WTC11 (cell line): ENCODE data around the gene NME2. TPM values are rescaled to one million over a fixed set of nuclear protein-coding genes. Genes with fewer than 3 reads are reported as not detected.

Experiments
- ATAC-seq: fragments of 200-7000 bp; cut with Tn5 transposase; 2 replicates; pipeline ENCODE4 v1.10.0; 2021; ENCODE audit warnings: mild to moderate bottlenecking, moderate library complexity
- CTCF ChIA-PET: fragments of 300-600 bp; sonication (Branson Sonifier 250); formaldehyde crosslinking; loops from one replicate; lab custom pipeline; 2021; ENCODE audit warnings: antibody characterized with exemption; lab: Charles Lee
- POLR2A ChIA-PET: fragments of 350-600 bp; sonication (Branson Sonifier 250); formaldehyde crosslinking; loops from one replicate; lab custom pipeline; 2021; ENCODE audit warnings: antibody characterized with exemption; lab: Charles Lee
- DNase-seq: peaks from one replicate; pipeline ENCODE4 v3.0.0; 2021; ENCODE audit warnings: low spot score
- H3K27ac Mint-ChIP-seq: 2 replicates; pipeline ENCODE4 v1.8.0; 2021; ENCODE audit warnings: mixed read lengths
- H3K27me3 Mint-ChIP-seq: 2 replicates; pipeline ENCODE4 v1.8.0; 2021; ENCODE audit warnings: low read depth, mild to moderate bottlenecking, moderate library complexity, mixed read lengths
- H3K36me3 Mint-ChIP-seq: 2 replicates; pipeline ENCODE4 v1.8.0; 2021; ENCODE audit warnings: mixed read lengths
- H3K4me1 Mint-ChIP-seq: 2 replicates; pipeline ENCODE4 v1.8.0; 2022; ENCODE audit warnings: mixed read lengths
- H3K4me3 Mint-ChIP-seq: 2 replicates; pipeline ENCODE4 v1.8.0; 2021; ENCODE audit warnings: mild to moderate bottlenecking, moderate library complexity, mixed read lengths
- H3K9me3 Mint-ChIP-seq: 2 replicates; pipeline ENCODE4 v1.8.0; 2021; ENCODE audit warnings: mixed read lengths
- AFF4 ChIP-seq: sonication (generic); formaldehyde crosslinking; IDR thresholded peaks from 2 replicates; pipeline ENCODE4 v1.8.1; 2023; ENCODE audit warnings: mild to moderate bottlenecking, missing genetic modification reagents, borderline replicate concordance
- ATF1 ChIP-seq: sonication (generic); formaldehyde crosslinking; IDR thresholded peaks from 2 replicates; pipeline ENCODE4 v1.8.1; 2023; ENCODE audit warnings: mild to moderate bottlenecking, moderate library complexity, missing genetic modification reagents
- CDX4 ChIP-seq: fragments of 250-450 bp; sonication (Bioruptor Pico); IDR thresholded peaks from 2 replicates; pipeline ENCODE4 v1.9.0; 2021; ENCODE audit warnings: moderate library complexity, mild to moderate bottlenecking, inconsistent platforms, borderline replicate concordance
- CREB1 ChIP-seq: sonication (generic); formaldehyde crosslinking; IDR thresholded peaks from 2 replicates; pipeline ENCODE4 v1.8.0; 2023; ENCODE audit warnings: mild to moderate bottlenecking, missing genetic modification reagents
- E2F1 ChIP-seq: sonication (generic); formaldehyde crosslinking; IDR thresholded peaks from 2 replicates; pipeline ENCODE4 v1.8.0; 2022; ENCODE audit warnings: mild to moderate bottlenecking, missing genetic modification reagents
- E2F4 ChIP-seq: sonication (generic); formaldehyde crosslinking; IDR thresholded peaks from 2 replicates; pipeline ENCODE4 v1.8.1; 2022; ENCODE audit warnings: low read depth, mild to moderate bottlenecking, moderate library complexity, missing genetic modification reagents, borderline replicate concordance
- FOXK1 ChIP-seq: sonication (generic); formaldehyde crosslinking; IDR thresholded peaks from 2 replicates; pipeline ENCODE4 v1.8.0; 2022; ENCODE audit warnings: mild to moderate bottlenecking, moderate library complexity, missing genetic modification reagents
- FOXP1 ChIP-seq: sonication (generic); formaldehyde crosslinking; IDR thresholded peaks from 2 replicates; pipeline ENCODE4 v1.8.0; 2022; ENCODE audit warnings: missing genetic modification reagents, mild to moderate bottlenecking, moderate library complexity, borderline replicate concordance
- GABPB1 ChIP-seq: sonication (generic); formaldehyde crosslinking; IDR thresholded peaks from 2 replicates; pipeline ENCODE4 v1.8.1; 2023; ENCODE audit warnings: mild to moderate bottlenecking, missing genetic modification reagents
- GRHL2 ChIP-seq: fragments of 250-450 bp; sonication (Bioruptor Pico); IDR thresholded peaks from 2 replicates; pipeline ENCODE4 v1.8.0; 2022; ENCODE audit warnings: mild to moderate bottlenecking, moderate library complexity; ENCODE audit not compliant: insufficient replicate concordance, severe bottlenecking
- MLX ChIP-seq: sonication (generic); formaldehyde crosslinking; IDR thresholded peaks from 2 replicates; pipeline ENCODE4 v1.8.1; 2023; ENCODE audit warnings: mild to moderate bottlenecking, missing genetic modification reagents, moderate library complexity
- OVOL2 ChIP-seq: fragments of 250-450 bp; sonication (Bioruptor Pico); IDR thresholded peaks from 2 replicates; pipeline ENCODE4 v1.9.0; 2021; ENCODE audit warnings: mild to moderate bottlenecking, borderline replicate concordance
- RELA ChIP-seq: sonication (generic); formaldehyde crosslinking; IDR thresholded peaks from 2 replicates; pipeline ENCODE4 v1.8.1; 2022; ENCODE audit warnings: missing genetic modification reagents, mild to moderate bottlenecking, borderline replicate concordance
- TEAD1 ChIP-seq: sonication (generic); formaldehyde crosslinking; IDR thresholded peaks from 2 replicates; pipeline ENCODE4 v1.8.0; 2022; ENCODE audit warnings: mild to moderate bottlenecking, missing genetic modification reagents
- USF2 ChIP-seq: sonication (generic); formaldehyde crosslinking; IDR thresholded peaks from 2 replicates; pipeline ENCODE4 v1.8.1; 2023; ENCODE audit warnings: mild to moderate bottlenecking, missing genetic modification reagents, moderate library complexity
- ZNF263 ChIP-seq: sonication (generic); formaldehyde crosslinking; IDR thresholded peaks from 2 replicates; pipeline ENCODE4 v1.8.1; 2022; ENCODE audit warnings: low read depth, mild to moderate bottlenecking, moderate library complexity, missing genetic modification reagents
- total RNA-seq: library from RNA; stranded (reverse); gene quantifications from 3 replicates; pipeline ENCODE4 v1.2.3, GENCODE V29; 2021

Gene NME2
- total RNA-seq, 1 experiment from 2014 or later, result 746 TPM

GRCh38 chr17:51132964-51133319, 33.3 kb upstream of the NME2 start:
- DNase-seq (no peak), ATAC-seq (no peak)
- CTCF ChIA-PET, result interaction anchor here (0.9 kb wide), 1 partner anchor 20 kb away, joined by 3 read pairs; the partner anchor contains the start of gene NME1

GRCh38 chr17:51133365-51133764, 32.8 kb upstream of the NME2 start:
- Mint-ChIP-seq H3K4me3 (no peak overlapping the region), H3K27ac (no peak overlapping the region), H3K27me3 (no peaks in the 10 kb centered on the region; the same call in 1 of the 2 replicates), H3K9me3 (peaks cover 7% of the 10 kb centered on the region), H3K4me1 (no peaks in the 10 kb centered on the region), H3K36me3 (no peaks in the 10 kb centered on the region)
- CTCF ChIA-PET, result no interaction called here
- POLR2A ChIA-PET, result no interaction called here
- no peak for TF ChIP-seq ZNF263 (CRISPR knock-in tag)
- DNase-seq (no peak), ATAC-seq (no peak)

More at GRCh38 chr17:51132964-51133319, 33.3 kb upstream of the NME2 start:
- Mint-ChIP-seq H3K4me3 (no peak overlapping the region), H3K27ac (no peak overlapping the region), H3K36me3 (no peaks in the 10 kb centered on the region)
- TF ChIP-seq FOXK1 (CRISPR knock-in tag), result no peak
- no peak for TF ChIP-seq GRHL2 (CRISPR knock-in tag)
- TF ChIP-seq FOXP1 (CRISPR knock-in tag), result no peak
- no peak for TF ChIP-seq E2F1
- TF ChIP-seq CREB1 (CRISPR knock-in tag), result no peak
- no peak for TF ChIP-seq E2F4 (CRISPR knock-in tag)
- TF ChIP-seq USF2 (CRISPR knock-in tag), result no peak
- no peak for TF ChIP-seq MLX
- no peak for TF ChIP-seq CDX4 (CRISPR knock-in tag)
- TF ChIP-seq, all 79 proteins: peak for 0
- Mint-ChIP-seq H3K4me1 (no peaks in the 10 kb centered on the region), H3K27me3 (no peaks in the 10 kb centered on the region; the same call in 1 of the 2 replicates), H3K9me3 (peaks cover 7% of the 10 kb centered on the region)
- POLR2A ChIA-PET, result no interaction called here

- ChIA-PET POLR2A (no interaction called here), CTCF (interaction anchor here (0.8 kb wide), 1 partner anchor 353 kb away, joined by 7 read pairs; no protein-coding TSS in a partner anchor)
- H3K36me3 Mint-ChIP-seq, result no peaks in the 10 kb centered on the region
- H3K27ac Mint-ChIP-seq, result peak overlapping the region; percentile 73
- no peak for TF ChIP-seq ATF1
- TF ChIP-seq RELA (CRISPR knock-in tag), result no peak
- TF ChIP-seq TEAD1, result no peak
- no peak for TF ChIP-seq USF2 (CRISPR knock-in tag)
- no peak for TF ChIP-seq OVOL2 (CRISPR knock-in tag)
- no peak for TF ChIP-seq AFF4 (CRISPR knock-in tag)
- TF ChIP-seq GABPB1 (CRISPR knock-in tag), result no peak
- TF ChIP-seq ZNF263 (CRISPR knock-in tag), result no peak
- no peak for ATAC-seq
- peaks cover 7% of the 10 kb centered on the region for H3K9me3 Mint-ChIP-seq
- no peak for DNase-seq
- no peaks in the 10 kb centered on the region for H3K27me3 Mint-ChIP-seq
- no peaks in the 10 kb centered on the region for H3K4me1 Mint-ChIP-seq
- no peak overlapping the region for H3K4me3 Mint-ChIP-seq
Observed at GRCh38 chr17:51135956-51136355, 30.3 kb upstream of the NME2 start.
